GM12878 (cell line): ENCODE data around the gene TAF10. TPM values are rescaled to one million over a fixed set of nuclear protein-coding genes. Genes with fewer than 3 reads are reported as not detected.

ENCODE experiments used
- ATAC-seq: fragments of 200-7000 bp; cut with Tn5 transposase; 3 replicates; pipeline ENCODE4 v1.9.1; 2020; ENCODE audit warnings: mild to moderate bottlenecking, moderate library complexity
- BruUV-seq: library from RNA; stranded (reverse); fragments of 400-500 nt; replicated peaks from 2 replicates; lab custom pipeline; 2021; lab: Mats Ljungman, UMichigan
- CTCF ChIA-PET: fragments of 300-600 bp; sonication (Branson Sonifier 250); formaldehyde crosslinking; extraction: SDS; loops from one replicate; lab custom pipeline; 2021; ENCODE audit warnings: inconsistent platforms; lab: Yijun Ruan, JAX
- POLR2A ChIA-PET: fragments of 350-600 bp; formaldehyde crosslinking; extraction: SDS; loops from one replicate; lab custom pipeline; 2021; ENCODE audit warnings: inconsistent platforms; lab: Charles Lee
- RAD21 ChIA-PET: fragments of 300-600 bp; sonication (Branson Sonifier 250); formaldehyde crosslinking; loops from one replicate; lab custom pipeline; 2023; ENCODE audit warnings: antibody characterized with exemption; ENCODE audit not compliant: unreplicated experiment; lab: Charles Lee
- SMC1A ChIA-PET: fragments of 300-600 bp; sonication (Branson Sonifier 250); formaldehyde crosslinking; loops from one replicate; lab custom pipeline; 2023; ENCODE audit not compliant: unreplicated experiment, uncharacterized antibody; lab: Charles Lee
- DNase-seq: peaks from one replicate; pipeline ENCODE4 v3.0.0-alpha.2; 2011; ENCODE audit warnings: low read depth, low spot score
- FAIRE-seq: peaks from 3 replicates; lab custom pipeline; 2011; peaks lifted over from hg19 to GRCh38; lab: Jason Lieb, UNC
- H2AFZ ChIP-seq: 2 replicates; pipeline ENCODE4 v1.6.0; 2011; ENCODE audit warnings: low read depth, low read length, control low read depth; ENCODE audit not compliant: control insufficient read depth
- H3K27ac ChIP-seq: 2 replicates; pipeline ENCODE4 v1.5.1; 2011; ENCODE audit warnings: control low read depth; ENCODE audit not compliant: control insufficient read depth, insufficient read depth
- H3K27me3 ChIP-seq, 2 experiments: replicated peaks in 1 of 2; 2 replicates each; pipeline versions ENCODE4 v1.6.0 to v1.6.1; 2011; ENCODE audit warnings: low read length in 1 of 2; ENCODE audit not compliant: control insufficient read depth in 2 of 2, insufficient read depth in 2 of 2
- H3K36me3 ChIP-seq, 2 experiments: 2 replicates each; pipeline ENCODE4 v1.5.1; 2011; ENCODE audit warnings: low read length in 1 of 2; ENCODE audit not compliant: control insufficient read depth in 2 of 2, insufficient read depth in 2 of 2
- H3K4me1 ChIP-seq: 2 replicates; pipeline ENCODE4 v1.6.1; 2011; ENCODE audit warnings: mild to moderate bottlenecking, low read length, moderate library complexity, mixed read lengths; ENCODE audit not compliant: control insufficient read depth, insufficient read depth
- H3K4me2 ChIP-seq: 2 replicates; pipeline ENCODE4 v1.6.0; 2011; ENCODE audit warnings: control low read depth; ENCODE audit not compliant: control insufficient read depth, insufficient read depth
- H3K4me3 ChIP-seq: fragments of 200-600 bp; sonication (generic); 2 replicates; pipeline ENCODE4 v1.5.1; 2016
- H3K79me2 ChIP-seq: 2 replicates; pipeline ENCODE4 v1.6.0; 2011; ENCODE audit warnings: low read length; ENCODE audit not compliant: control insufficient read depth, insufficient read depth
- H3K9ac ChIP-seq: 2 replicates; pipeline ENCODE4 v1.8.0; 2011; ENCODE audit warnings: low read length, control low read depth, mixed read lengths; ENCODE audit not compliant: control insufficient read depth, insufficient read depth
- H3K9me3 ChIP-seq: replicated peaks from 3 replicates; pipeline ENCODE4 v1.5.1; 2011; ENCODE audit warnings: mild to moderate bottlenecking, low read length; ENCODE audit not compliant: control insufficient read depth, insufficient read depth
- H4K20me1 ChIP-seq: 2 replicates; pipeline ENCODE4 v1.6.0; 2011; ENCODE audit not compliant: control insufficient read depth, insufficient read depth
- ATF7 ChIP-seq: fragments of 450-650 bp; IDR thresholded peaks from 2 replicates; pipeline ENCODE4 v1.6.1; 2016; ENCODE audit warnings: low read depth, mild to moderate bottlenecking
- BHLHE40 ChIP-seq, 2 experiments: fragments of 450-650 bp in 1 of 2; IDR thresholded peaks; 2 replicates each; pipeline ENCODE4 v1.6.1; 2011 to 2017; ENCODE audit warnings: low read depth in 2 of 2, borderline replicate concordance in 1 of 2, improper control_type of control experiment in 1 of 2, low read length in 1 of 2, mild to moderate bottlenecking in 1 of 2
- BMI1 ChIP-seq: fragments of 450-650 bp; IDR thresholded peaks from 2 replicates; pipeline ENCODE4 v1.6.1; 2016; ENCODE audit warnings: mild to moderate bottlenecking, moderate library complexity, borderline replicate concordance
- BRCA1 ChIP-seq: IDR thresholded peaks from 2 replicates; pipeline ENCODE4 v1.6.1; 2011; ENCODE audit warnings: low read depth, low read length, improper control_type of control experiment
- DPF2 ChIP-seq: fragments of 450-650 bp; IDR thresholded peaks from 2 replicates; pipeline ENCODE4 v1.6.1; 2017; ENCODE audit warnings: mild to moderate bottlenecking
- IKZF1 ChIP-seq: fragments of 450-650 bp; conservative IDR thresholded peaks from 2 replicates; pipeline ENCODE4 v1.6.1; 2017; ENCODE audit warnings: antibody characterized with exemption, mild to moderate bottlenecking
- MTA2 ChIP-seq: fragments of 450-650 bp; IDR thresholded peaks from 2 replicates; pipeline ENCODE4 v1.6.1; 2016; ENCODE audit warnings: low read depth, mild to moderate bottlenecking, moderate library complexity
- MTA3 ChIP-seq: IDR thresholded peaks from 2 replicates; pipeline ENCODE4 v1.6.1; 2012; ENCODE audit warnings: low read length, inconsistent platforms, borderline replicate concordance
- MYB ChIP-seq: fragments of 150-350 bp; IDR thresholded peaks from 2 replicates; pipeline ENCODE4 v1.6.1; 2014; ENCODE audit warnings: mild to moderate bottlenecking, low read depth, low read length, borderline replicate concordance
- NR2C1 ChIP-seq: fragments of 450-650 bp; IDR thresholded peaks from 2 replicates; pipeline ENCODE4 v1.6.1; 2017; ENCODE audit warnings: antibody characterized with exemption, mild to moderate bottlenecking, moderate library complexity
- PAX8 ChIP-seq: fragments of 450-650 bp; IDR thresholded peaks from 2 replicates; pipeline ENCODE4 v1.6.1; 2017; ENCODE audit warnings: mild to moderate bottlenecking, moderate library complexity
- RUNX3 ChIP-seq: IDR thresholded peaks from 2 replicates; pipeline ENCODE4 v1.6.1; 2012; ENCODE audit warnings: low read length, inconsistent platforms
- SMARCA5 ChIP-seq: fragments of 450-650 bp; IDR thresholded peaks from 2 replicates; pipeline ENCODE4 v1.6.1; 2017; ENCODE audit warnings: mild to moderate bottlenecking
- WRNIP1 ChIP-seq: IDR thresholded peaks from 2 replicates; pipeline ENCODE4 v1.6.1; 2011; ENCODE audit warnings: low read depth, low read length, improper control_type of control experiment, borderline replicate concordance
- YY1 ChIP-seq: IDR thresholded peaks from 2 replicates; pipeline ENCODE4 v1.6.1; 2011; ENCODE audit warnings: low read depth, mild to moderate bottlenecking, low read length
- WGBS: methylation state at CpG from one replicate; pipeline ENCODE4 v1.1.6; 2016; ENCODE audit warnings: low lambda C conversion rate; ENCODE audit not compliant: insufficient replicate concordance, insufficient coverage; ENCODE audit errors: missing lambda C conversion rate; 5-methylcytosine and 5-hydroxymethylcytosine counted together
- in situ Hi-C: fragments of 300-500 bp; cut with MboI; formaldehyde crosslinking; loops from 9 replicates; pipeline ENCODE4 v1.14.3; 2018; ENCODE audit warnings: mixed read lengths
- intact Hi-C: fragments of 100-400 bp; cut with micrococcal nuclease; formaldehyde crosslinking; loops from one replicate; pipeline ENCODE4 v1.14.2; 2022; ENCODE audit not compliant: unreplicated experiment
- polyA plus RNA-seq, 11 experiments: library from polyadenylated mRNA; depleted of rRNA in 4 of 11; unstranded in 6 of 11; stranded (reverse) in 5 of 11; fragments of >200 nt; fragmentation: Nextera tagmentation in 4 of 11; fragmentation: Illumina TruSeq in 1 of 11; extraction: Ambion mirVana in 4 of 11; extraction: Trizol in 1 of 11; gene quantifications; 1 replicate in 1 of 11; 2 replicates in 10 of 11; pipeline versions ENCODE4 v1.2.1 to v1.2.3, GENCODE V29; 2011 to 2016; ENCODE audit warnings: inconsistent platforms in 2 of 11, missing spikeins in 2 of 11, low read depth in 1 of 11
- total RNA-seq, 4 experiments: library from RNA; depleted of rRNA in 3 of 4; stranded (reverse); fragments of >200 nt in 3 of 4; fragmentation: Illumina TruSeq in 1 of 4; extraction: Trizol in 1 of 4; gene quantifications; 2 replicates each; pipeline versions ENCODE4 v1.2.1 to v1.2.3, GENCODE V29; 2013 to 2021
- TF ChIP-seq, protein P1 (sequence below): fragments of 150-350 bp; IDR thresholded peaks from 2 replicates; pipeline ENCODE4 v1.6.1; 2014; ENCODE audit warnings: mild to moderate bottlenecking, low read depth, low read length
- TF ChIP-seq, protein P2 (sequence below): IDR thresholded peaks from 2 replicates; pipeline ENCODE4 v1.6.1; 2012; ENCODE audit warnings: improper control_type of control experiment, low read depth, low read length; ENCODE audit not compliant: insufficient replicate concordance
- TF ChIP-seq, protein P3 (sequence below): IDR thresholded peaks from 2 replicates; pipeline ENCODE4 v1.6.1; 2011; ENCODE audit warnings: low read depth, mild to moderate bottlenecking, low read length, moderate library complexity, borderline replicate concordance; ENCODE audit errors: extremely low read depth

The TAF10 gene
- total and polyA plus RNA-seq, 10 of the 15 experiments (the other 5 are each of a cell fraction or from before 2014, with no cell fraction given): 26.7 to 251 (median 149) TPM

DNA sequence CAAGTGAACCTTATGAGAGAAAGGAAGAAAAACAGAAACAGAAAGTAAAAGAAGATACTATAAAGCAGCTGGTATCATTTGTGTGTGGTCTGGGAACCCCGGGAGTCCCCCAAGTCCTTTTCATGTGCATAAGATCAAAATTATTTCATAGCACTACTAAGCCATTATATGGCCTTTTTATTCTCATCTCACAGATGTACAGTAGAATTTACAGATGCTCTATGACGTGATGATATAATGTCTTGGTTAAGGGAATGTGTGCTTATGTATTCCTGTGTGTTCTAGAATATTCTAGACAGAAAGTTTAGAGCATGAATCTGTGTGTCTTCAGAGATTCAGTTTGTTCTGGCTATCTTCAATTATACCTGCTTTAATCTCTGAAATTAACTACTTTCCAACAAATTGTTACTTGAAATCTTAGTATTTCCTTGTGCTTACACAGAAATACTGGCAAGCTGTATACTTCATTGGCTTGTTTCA, 15.8 kb upstream of the TAF10 start:
- Histone ChIP-seq H3K27ac (no peak overlapping the region), H3K9me3 (no peaks in the 10 kb centered on the region), H2AFZ (peak overlapping the region; percentile 31; the same call in 1 of the 2 replicates), H3K9ac (no peak overlapping the region), H3K4me2 (peak overlapping the region; percentile 32), H3K36me3 (no peaks in the 10 kb centered on the region), H3K4me3 (no peak overlapping the region; the same call in 1 of the 2 replicates), H3K4me1 (peaks cover 9% of the 10 kb centered on the region), H3K27me3 (no peaks in the 10 kb centered on the region), H3K79me2 (no peaks in the 10 kb centered on the region), H4K20me1 (no peaks in the 10 kb centered on the region)
- no TSS peak for BruUV-seq
- peak; percentile 82 for ATAC-seq
- RAD21 ChIA-PET: interaction anchor here (1.1 to 1.5 kb wide), 4 partner anchors 9 to 78 kb away, joined by 3 to 13 read pairs (median 5); partner anchors contain the start of genes MRPL17 and TPP1
- WGBS: 0% methylated on average over 2 of the region's 2 CpGs
- FAIRE-seq: peak; percentile 76
- CTCF ChIA-PET: interaction anchor here (1.2 to 2.3 kb wide), 5 partner anchors 9 to 55 kb away, joined by 3 to 6 read pairs (median 4); partner anchors contain the start of genes MRPL17 and TPP1
- SMC1A ChIA-PET: interaction anchor here (0.9 to 1.7 kb wide), 6 partner anchors 9 to 78 kb away, joined by 3 to 6 read pairs (median 4); partner anchors contain the start of gene TPP1
- POLR2A ChIA-PET: interaction anchor here (0.7 to 1.8 kb wide), 5 partner anchors 9 to 53 kb away, joined by 3 to 10 read pairs (median 4); partner anchors contain the start of genes TAF10 and TPP1
- DNase-seq: no peak
- intact Hi-C loops (no loop called here), in situ Hi-C loops (no loop called here)
- TF ChIP-seq PAX8: no peak
- peak; percentile 54; the same call in 1 of the 2 replicates for TF ChIP-seq ATF7
- TF ChIP-seq YY1: no peak
- peak; percentile 70 for TF ChIP-seq RUNX3
- TF ChIP-seq IKZF1: no peak
- 0 out of 4 replicates have a peak, but pooled peaks of 1 of the 2 experiments have one; percentile 33 for TF ChIP-seq BHLHE40 (IDR thresholded peaks at IDR 0.05; ENCODE audit: borderline replicate concordance in 1 of 2, low read depth in 2 of 2, low read length in 1 of 2)
- no peak for TF ChIP-seq DPF2
- TF ChIP-seq NR2C1: no peak
- TF ChIP-seq SMARCA5: no peak
- TF ChIP-seq, protein P1, sequence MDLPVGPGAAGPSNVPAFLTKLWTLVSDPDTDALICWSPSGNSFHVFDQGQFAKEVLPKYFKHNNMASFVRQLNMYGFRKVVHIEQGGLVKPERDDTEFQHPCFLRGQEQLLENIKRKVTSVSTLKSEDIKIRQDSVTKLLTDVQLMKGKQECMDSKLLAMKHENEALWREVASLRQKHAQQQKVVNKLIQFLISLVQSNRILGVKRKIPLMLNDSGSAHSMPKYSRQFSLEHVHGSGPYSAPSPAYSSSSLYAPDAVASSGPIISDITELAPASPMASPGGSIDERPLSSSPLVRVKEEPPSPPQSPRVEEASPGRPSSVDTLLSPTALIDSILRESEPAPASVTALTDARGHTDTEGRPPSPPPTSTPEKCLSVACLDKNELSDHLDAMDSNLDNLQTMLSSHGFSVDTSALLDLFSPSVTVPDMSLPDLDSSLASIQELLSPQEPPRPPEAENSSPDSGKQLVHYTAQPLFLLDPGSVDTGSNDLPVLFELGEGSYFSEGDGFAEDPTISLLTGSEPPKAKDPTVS: peak; percentile 96
- TF ChIP-seq BRCA1: no peak
- no peak for TF ChIP-seq MYB
- no peak for TF ChIP-seq BMI1
- no peak for TF ChIP-seq MTA3
- no peak for TF ChIP-seq MTA2
- TF ChIP-seq, protein P2, sequence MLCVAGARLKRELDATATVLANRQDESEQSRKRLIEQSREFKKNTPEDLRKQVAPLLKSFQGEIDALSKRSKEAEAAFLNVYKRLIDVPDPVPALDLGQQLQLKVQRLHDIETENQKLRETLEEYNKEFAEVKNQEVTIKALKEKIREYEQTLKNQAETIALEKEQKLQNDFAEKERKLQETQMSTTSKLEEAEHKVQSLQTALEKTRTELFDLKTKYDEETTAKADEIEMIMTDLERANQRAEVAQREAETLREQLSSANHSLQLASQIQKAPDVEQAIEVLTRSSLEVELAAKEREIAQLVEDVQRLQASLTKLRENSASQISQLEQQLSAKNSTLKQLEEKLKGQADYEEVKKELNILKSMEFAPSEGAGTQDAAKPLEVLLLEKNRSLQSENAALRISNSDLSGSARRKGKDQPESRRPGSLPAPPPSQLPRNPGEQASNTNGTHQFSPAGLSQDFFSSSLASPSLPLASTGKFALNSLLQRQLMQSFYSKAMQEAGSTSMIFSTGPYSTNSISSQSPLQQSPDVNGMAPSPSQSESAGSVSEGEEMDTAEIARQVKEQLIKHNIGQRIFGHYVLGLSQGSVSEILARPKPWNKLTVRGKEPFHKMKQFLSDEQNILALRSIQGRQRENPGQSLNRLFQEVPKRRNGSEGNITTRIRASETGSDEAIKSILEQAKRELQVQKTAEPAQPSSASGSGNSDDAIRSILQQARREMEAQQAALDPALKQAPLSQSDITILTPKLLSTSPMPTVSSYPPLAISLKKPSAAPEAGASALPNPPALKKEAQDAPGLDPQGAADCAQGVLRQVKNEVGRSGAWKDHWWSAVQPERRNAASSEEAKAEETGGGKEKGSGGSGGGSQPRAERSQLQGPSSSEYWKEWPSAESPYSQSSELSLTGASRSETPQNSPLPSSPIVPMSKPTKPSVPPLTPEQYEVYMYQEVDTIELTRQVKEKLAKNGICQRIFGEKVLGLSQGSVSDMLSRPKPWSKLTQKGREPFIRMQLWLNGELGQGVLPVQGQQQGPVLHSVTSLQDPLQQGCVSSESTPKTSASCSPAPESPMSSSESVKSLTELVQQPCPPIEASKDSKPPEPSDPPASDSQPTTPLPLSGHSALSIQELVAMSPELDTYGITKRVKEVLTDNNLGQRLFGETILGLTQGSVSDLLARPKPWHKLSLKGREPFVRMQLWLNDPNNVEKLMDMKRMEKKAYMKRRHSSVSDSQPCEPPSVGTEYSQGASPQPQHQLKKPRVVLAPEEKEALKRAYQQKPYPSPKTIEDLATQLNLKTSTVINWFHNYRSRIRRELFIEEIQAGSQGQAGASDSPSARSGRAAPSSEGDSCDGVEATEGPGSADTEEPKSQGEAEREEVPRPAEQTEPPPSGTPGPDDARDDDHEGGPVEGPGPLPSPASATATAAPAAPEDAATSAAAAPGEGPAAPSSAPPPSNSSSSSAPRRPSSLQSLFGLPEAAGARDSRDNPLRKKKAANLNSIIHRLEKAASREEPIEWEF: no peak
- TF ChIP-seq WRNIP1: no peak
- TF ChIP-seq, protein P3, sequence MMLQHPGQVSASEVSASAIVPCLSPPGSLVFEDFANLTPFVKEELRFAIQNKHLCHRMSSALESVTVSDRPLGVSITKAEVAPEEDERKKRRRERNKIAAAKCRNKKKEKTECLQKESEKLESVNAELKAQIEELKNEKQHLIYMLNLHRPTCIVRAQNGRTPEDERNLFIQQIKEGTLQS: no peak
